GM12801 (cell line): ENCODE data around the gene BOD1L2.

Experiments used
- TF ChIP-seq, protein P1 (sequence below): IDR thresholded peaks from one replicate; pipeline ENCODE4 v1.5.1; 2011; ENCODE audit warnings: control low read depth; ENCODE audit not compliant: insufficient read length; ENCODE audit errors: extremely low read depth

The BOD1L2 gene

DNA sequence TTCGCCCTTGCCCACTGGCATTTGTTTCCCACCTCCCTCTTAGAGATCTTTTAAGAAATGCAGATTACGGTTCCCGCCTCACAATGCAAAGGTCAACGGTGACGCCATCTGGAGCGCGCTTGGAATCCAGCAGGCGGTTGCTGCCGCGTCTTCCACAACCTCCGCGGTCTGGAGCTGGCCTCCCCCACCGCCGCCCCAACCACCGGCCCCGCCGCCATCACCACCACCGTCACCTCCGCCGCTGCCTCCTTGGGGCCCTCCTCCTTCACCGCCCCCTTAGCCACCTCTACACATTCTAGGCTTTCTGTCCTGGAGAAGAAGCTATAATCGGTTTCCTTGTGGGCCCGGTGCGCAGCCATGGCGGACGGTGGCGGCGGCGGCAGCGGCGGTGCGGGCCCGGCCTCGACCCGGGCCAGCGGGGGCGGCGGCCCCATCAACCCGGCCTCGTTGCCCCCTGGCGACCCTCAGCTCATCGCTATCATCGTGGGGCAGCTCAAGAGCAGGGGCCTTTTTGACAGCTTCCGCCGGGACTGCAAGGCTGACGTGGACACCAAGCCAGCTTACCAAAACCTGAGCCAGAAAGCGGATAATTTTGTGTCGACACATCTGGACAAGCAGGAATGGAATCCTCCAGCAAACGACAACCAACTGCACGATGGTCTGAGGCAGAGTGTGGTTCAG lies at the start of gene BOD1L2:
TSS of gene BOD1L2 (plus strand) at position 132 of the 681 bp plus-strand sequence. CDS start at position 358, 226 bp downstream.
- TF ChIP-seq, protein P1, sequence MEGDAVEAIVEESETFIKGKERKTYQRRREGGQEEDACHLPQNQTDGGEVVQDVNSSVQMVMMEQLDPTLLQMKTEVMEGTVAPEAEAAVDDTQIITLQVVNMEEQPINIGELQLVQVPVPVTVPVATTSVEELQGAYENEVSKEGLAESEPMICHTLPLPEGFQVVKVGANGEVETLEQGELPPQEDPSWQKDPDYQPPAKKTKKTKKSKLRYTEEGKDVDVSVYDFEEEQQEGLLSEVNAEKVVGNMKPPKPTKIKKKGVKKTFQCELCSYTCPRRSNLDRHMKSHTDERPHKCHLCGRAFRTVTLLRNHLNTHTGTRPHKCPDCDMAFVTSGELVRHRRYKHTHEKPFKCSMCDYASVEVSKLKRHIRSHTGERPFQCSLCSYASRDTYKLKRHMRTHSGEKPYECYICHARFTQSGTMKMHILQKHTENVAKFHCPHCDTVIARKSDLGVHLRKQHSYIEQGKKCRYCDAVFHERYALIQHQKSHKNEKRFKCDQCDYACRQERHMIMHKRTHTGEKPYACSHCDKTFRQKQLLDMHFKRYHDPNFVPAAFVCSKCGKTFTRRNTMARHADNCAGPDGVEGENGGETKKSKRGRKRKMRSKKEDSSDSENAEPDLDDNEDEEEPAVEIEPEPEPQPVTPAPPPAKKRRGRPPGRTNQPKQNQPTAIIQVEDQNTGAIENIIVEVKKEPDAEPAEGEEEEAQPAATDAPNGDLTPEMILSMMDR, result no peak

DNA sequence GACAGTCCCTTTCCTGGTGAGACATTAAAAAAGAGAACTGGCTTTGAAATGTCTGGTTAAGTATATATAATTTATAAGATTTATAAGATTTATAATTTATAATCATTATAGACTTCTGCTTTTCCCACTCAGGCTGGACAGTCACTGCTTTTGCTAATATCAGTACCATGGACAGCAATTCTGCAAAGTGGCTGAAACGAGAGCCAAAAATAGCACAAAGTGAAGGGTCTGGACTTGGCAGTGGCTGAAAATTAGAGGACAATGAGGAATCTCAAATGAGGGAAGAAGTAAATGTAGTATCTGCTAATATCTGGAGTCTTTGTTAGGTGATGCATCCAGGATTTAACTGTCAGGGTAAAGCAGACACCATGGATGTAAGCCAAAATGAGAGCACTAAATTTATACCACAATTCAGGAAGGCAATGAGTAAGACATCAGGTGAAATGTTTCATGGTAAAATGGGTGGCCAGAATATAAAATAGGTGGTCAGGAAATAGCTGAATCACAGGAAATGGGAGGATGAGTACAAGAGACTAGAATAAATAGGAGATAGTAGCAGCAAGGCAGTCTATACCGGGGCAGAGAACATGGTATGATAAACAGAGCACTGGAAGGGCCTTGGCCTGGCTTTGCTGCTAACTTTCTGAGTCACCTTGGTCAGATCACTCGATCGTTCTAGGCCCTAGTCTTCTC lies 39.6 kb upstream of the BOD1L2 start:
- TF ChIP-seq, protein P1, result no peak

DNA sequence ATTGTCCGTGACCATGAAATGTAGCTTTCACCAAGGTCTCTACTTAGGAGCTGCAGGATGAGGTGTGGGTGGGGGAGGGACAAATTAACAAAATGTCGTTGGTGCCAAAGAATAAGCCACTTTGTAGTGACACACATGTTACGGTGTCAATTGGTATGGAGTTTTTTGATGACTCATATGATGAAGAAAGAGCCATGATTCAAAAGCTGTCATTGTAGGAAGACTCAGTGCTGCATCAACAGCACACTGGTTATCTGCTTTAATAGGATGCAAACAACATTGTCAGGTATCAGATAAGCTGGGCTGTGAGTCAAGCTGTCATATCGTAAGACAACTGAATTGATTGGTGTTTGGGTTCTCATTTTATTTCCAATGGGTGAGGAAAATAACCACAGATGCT lies 36.6 kb upstream of the BOD1L2 start:
- TF ChIP-seq, protein P1, result no peak

DNA sequence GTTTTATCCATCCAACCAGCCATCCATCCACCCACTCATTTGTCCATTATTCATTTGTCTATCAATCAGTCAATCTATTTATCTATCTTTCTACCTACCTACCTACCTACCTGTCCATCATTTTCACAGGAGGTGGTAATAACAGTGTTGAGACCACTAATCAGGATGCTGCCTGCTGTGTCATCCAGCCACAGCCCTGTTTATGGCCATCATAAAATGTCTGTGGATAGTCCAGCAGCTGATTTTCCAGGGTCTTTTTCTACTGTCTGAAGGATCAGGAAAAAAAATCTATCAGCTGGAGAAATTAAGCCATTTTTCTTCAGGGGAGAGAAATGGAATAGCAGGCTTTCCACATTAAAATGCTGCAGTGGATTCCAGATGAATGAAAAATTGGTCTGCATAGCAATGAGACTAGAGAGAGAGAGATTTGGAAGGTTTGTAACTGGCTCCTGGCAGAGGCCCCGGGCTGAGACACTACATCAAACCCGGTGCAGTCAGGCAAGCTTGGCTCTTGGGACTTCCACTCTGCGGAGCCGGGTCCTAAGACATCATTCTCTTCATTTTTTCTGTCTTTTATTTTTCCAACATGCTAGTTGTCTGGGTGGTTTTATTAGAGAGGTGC lies 33.0 kb upstream of the BOD1L2 start:
- TF ChIP-seq, protein P1, result no peak

DNA sequence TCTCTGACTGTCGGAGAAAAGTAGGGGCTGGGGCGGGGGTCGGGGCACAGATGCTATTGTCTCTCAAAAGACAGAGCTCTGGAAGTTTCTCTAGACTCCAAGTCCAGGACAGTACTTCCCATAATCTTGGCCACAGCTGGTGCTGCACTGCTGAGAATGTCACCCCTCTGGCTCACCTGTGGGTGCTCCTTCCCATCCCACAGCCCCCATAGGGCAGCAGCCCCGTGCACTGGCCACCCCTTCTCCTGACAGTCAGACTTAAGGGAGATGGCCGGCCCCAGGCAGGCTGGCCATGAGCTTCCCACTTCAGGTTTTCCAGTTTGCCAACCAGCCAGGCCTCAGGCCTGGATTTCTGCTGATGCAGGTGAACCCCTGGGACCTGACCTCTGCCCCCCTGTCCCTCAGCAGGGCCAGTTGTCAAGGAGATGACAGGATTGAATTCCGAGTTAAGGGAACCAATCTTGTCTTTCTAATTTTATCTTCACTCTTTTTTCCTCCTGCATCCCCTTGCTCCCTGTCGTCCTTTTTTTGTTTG lies 30.2 kb upstream of the BOD1L2 start:
- TF ChIP-seq, protein P1, result no peak

DNA sequence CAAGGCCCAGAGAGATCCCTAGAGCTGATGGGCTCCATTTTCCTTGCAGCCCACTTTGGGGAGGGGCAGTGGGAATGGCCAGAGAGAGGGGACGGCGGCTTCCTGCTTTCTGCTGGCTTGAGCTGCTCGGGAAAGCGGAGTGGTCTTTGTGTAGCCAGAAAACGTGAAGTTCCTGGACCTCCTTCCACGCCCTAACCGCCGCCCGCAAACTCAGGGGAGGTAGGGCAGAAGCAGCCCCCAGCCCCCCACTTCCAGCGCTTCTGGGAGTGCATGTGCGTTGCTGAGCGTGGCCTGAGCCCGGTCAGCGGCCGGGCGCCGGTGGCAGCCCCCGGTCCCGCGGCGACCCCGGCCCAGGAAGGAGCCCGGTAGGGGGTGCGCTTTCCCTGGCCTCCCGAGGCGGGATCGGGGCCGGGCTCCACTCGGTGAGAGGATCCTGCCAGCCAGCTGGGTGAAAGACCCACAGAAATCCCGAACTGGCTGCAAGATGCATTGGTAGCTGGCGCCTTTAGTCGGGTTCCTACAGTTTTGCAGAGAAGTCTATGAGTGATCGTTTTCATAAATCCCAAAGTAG lies 25.3 kb upstream of the BOD1L2 start:
- TF ChIP-seq, protein P1, result no peak

DNA sequence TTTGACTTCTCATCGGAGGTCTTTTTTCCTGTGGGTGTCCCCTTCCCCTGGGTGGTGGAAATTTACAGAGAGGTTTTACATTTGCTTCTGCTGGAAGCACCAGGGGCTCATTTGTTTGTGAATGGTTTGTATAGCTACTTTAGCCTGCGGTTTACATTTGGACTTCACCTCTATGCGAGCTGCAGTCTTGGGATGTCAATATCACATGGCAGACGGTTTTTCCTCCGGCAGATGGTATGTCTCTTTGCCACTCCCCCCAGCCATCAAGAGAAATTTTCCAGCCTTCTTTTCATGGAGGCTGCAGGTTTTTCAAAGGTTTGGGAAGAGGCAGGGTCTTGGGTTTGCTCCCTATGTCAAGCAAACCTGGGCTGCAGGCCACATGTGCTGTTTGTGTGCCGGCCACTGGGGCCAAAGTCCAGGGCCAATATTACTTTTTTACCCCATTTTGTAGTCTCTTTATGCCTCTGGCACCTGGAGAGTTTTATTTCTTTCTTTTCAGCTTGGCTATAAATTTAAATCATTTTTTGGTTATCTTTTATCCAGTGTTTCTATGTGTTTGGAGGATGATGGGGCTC lies 23.9 kb upstream of the BOD1L2 start:
- TF ChIP-seq, protein P1, result no peak
